ENCODE results near the gene EIF4B. TPM values are rescaled to one million over a fixed set of nuclear protein-coding genes. Genes with fewer than 3 reads are reported as not detected.

The EIF4B gene
- 100 to 1,000 TPM; 341 to 535 (median 345) TPM for total RNA-seq
- long read RNA-seq, donor 1, full-length matches to known transcripts: 424 of 509 reads
- long read RNA-seq, donor 1, partial matches to known transcripts: 52 of 509 reads
- long read RNA-seq, donor 1, other reads (novel, unspliced or antisense): 33 of 509 reads
- long read RNA-seq, donor 2, full-length matches to known transcripts: 119 of 170 reads
- long read RNA-seq, donor 2, partial matches to known transcripts: 33 of 170 reads
- long read RNA-seq, donor 2, other reads (novel, unspliced or antisense): 18 of 170 reads

- intact Hi-C loops (cut with DNase I, micrococcal nuclease): no loop called here
- ATAC-seq: peak; percentile 98
- Histone ChIP-seq H3K36me3 (ENCODE audit: low read depth) (no peaks in the 10 kb centered on the region), H3K4me1 (ENCODE audit: low read depth) (peaks cover 34% of the 10 kb centered on the region), H3K9me3 (no peaks in the 10 kb centered on the region), H3K4me3 (peak within 1 kb of the TSS; percentile 76)
- TF ChIP-seq CTCF (IDR thresholded peaks at IDR 0.05): peak; percentile 21
- DNase-seq: peak; percentile 100
These were observed at the start of gene EIF4B for GRCh38 chr12:53005986-53006809. Gene EIF4B, plus strand, starts transcription at chr12:53006456. Its CDS starts 28 bp downstream, at chr12:53006484.

- DNase-seq (no peak), ATAC-seq (no peak)
- Histone ChIP-seq H3K9me3 (no peaks in the 10 kb centered on the region), H3K4me3 (no peak overlapping the region), H3K36me3 (ENCODE audit: low read depth) (no peaks in the 10 kb centered on the region), H3K4me1 (ENCODE audit: low read depth) (no peaks in the 10 kb centered on the region)
- TF ChIP-seq CTCF (IDR thresholded peaks at IDR 0.05): no peak
- intact Hi-C loops (cut with DNase I, micrococcal nuclease): no loop called here
These were observed 49.3 kb upstream of the EIF4B start for GRCh38 chr12:52956987-52957386.

GRCh38 chr12:52964556-52965336 lies 41.5 kb upstream of the EIF4B start:
- no peaks in the 10 kb centered on the region for H3K9me3 ChIP-seq
- H3K36me3 ChIP-seq (ENCODE audit: low read depth): no peaks in the 10 kb centered on the region
- intact Hi-C loops (cut with DNase I, micrococcal nuclease): no loop called here
- ATAC-seq: peak; percentile 25
- DNase-seq: no peak
- no peak overlapping the region for H3K4me3 ChIP-seq
- peaks cover 2% of the 10 kb centered on the region for H3K4me1 ChIP-seq (ENCODE audit: low read depth)
- no peak for TF ChIP-seq CTCF (IDR thresholded peaks at IDR 0.05)

- Histone ChIP-seq H3K4me3 (no peak overlapping the region), H3K36me3 (ENCODE audit: low read depth) (no peaks in the 10 kb centered on the region), H3K4me1 (ENCODE audit: low read depth) (peaks cover 2% of the 10 kb centered on the region), H3K9me3 (no peaks in the 10 kb centered on the region)
- TF ChIP-seq CTCF (IDR thresholded peaks at IDR 0.05): no peak
- DNase-seq: no peak
- ATAC-seq: peak; percentile 27
- intact Hi-C loops (cut with DNase I, micrococcal nuclease): no loop called here
These were observed 40.9 kb upstream of the EIF4B start for GRCh38 chr12:52965337-52965731.

- Histone ChIP-seq H3K9me3 (no peaks in the 10 kb centered on the region), H3K4me1 (ENCODE audit: low read depth) (peaks cover 2% of the 10 kb centered on the region), H3K36me3 (ENCODE audit: low read depth) (no peaks in the 10 kb centered on the region), H3K4me3 (no peak overlapping the region)
- DNase-seq (no peak), ATAC-seq (no peak)
- no peak for TF ChIP-seq CTCF (IDR thresholded peaks at IDR 0.05)
- intact Hi-C loops (cut with DNase I, micrococcal nuclease): no loop called here
These were observed 37.0 kb upstream of the EIF4B start for GRCh38 chr12:52969166-52969795.

Data from mucosa of descending colon (tissue), 3 donors.